Measurements from ENCODE around the gene WWOX. TPM values are rescaled to one million over a fixed set of nuclear protein-coding genes. Genes with fewer than 3 reads are reported as not detected.

Gene WWOX
- total RNA-seq, 1 experiment from 2014 or later = 5.3 TPM

DNA sequence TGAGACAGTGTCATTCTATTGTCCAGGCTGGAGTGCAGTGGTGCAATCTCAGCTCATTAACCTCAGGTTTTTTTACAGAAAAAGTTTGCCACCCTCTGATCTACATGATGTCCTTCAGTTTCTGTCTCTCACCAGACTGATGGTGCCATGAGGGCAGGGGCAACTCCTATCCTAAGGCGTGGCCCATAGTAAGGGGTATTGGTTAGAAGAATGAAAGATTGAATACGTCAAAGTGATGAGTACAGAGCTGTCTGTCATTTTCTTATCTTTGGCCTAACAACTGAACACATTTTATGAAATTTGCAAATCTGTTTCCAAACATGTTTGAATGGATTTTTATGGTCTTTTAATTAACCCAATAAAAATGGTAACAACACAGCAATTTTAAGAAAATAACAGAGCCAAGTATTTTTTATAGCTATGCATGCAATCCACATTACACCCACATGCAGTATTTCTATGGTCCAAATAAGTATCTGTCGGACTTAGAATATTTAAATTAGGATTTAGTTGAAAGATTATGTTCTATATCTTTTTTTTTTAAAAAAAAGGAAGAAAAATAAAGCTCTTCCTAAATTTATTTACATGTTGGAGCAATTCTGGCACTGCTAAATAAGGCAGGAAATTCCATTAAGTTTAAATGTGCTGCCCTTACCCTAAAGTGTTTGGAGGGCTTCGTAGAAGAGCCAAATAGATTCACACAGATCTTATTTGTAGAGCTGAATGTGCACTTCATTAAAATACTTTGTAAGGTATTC, 192.8 kb downstream of the WWOX start:
- in situ Hi-C loops (cut with HindIII; ENCODE audit: low pct_unique_long_range_greater_than_20kb, low sequenced_read_pairs) = no loop called here
- DNase-seq (ENCODE audit: low read depth, low spot score) = no peak

DNA sequence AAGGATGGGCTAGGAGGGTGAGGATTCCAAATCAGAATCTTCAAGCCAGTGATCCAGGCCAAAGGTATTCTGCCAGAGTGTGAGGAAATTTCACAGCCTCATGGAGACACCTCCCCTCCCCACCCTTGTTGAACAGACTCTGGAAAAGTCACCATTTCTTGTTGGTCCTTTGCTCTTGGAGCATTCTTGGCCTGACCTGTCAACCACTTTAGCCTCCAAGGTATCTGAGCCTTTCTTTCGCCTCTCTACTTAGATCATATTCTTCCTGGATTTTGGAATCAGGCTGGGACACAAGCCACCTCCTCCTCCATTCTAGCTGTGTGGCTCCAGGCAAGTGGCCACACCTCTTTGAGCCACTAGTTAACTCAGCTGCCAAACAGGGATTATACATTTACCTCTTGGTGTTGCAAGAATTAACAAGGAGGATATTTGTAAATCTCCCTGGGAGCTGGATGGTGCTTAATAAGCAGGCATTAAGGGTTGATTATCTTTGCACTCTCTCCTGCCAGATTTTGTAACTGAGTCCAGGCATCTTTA, 193.5 kb downstream of the WWOX start:
- in situ Hi-C loops (cut with HindIII; ENCODE audit: low pct_unique_long_range_greater_than_20kb, low sequenced_read_pairs) = no loop called here
- DNase-seq (ENCODE audit: low read depth, low spot score) = no peak

DNA sequence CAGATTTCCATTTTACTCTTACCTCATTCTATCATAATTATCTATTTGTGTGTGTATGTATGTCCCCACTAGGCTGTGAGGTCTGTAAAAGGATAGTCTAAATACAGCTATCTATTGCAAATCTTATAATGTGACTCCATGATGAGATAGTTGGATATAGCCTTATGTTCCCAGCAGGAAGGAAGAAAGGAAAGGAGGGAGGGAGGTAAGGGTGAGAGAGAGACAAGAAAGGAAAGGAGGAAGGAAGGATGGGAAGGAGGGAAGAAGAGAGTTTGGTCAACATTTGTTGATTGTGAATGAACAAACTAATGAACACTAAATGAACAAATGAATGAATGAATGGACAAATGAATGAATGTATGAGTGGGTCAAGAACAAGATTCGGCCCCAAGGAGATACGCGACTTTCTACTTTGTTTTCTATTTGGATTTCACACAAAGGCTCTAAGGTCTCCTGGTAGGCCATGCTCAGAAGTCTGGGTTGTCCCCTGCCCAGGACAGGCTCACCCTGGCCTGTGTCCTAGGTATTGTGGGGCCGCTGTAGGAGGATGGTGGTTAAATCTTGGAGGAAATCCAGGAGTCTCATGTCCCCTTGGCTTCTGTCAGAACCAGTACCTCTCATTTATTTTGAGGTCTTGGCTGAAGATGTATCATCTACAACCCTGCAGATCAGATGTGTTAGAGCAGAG, 195.2 kb downstream of the WWOX start:
- in situ Hi-C loops (cut with HindIII; ENCODE audit: low pct_unique_long_range_greater_than_20kb, low sequenced_read_pairs) = no loop called here

DNA sequence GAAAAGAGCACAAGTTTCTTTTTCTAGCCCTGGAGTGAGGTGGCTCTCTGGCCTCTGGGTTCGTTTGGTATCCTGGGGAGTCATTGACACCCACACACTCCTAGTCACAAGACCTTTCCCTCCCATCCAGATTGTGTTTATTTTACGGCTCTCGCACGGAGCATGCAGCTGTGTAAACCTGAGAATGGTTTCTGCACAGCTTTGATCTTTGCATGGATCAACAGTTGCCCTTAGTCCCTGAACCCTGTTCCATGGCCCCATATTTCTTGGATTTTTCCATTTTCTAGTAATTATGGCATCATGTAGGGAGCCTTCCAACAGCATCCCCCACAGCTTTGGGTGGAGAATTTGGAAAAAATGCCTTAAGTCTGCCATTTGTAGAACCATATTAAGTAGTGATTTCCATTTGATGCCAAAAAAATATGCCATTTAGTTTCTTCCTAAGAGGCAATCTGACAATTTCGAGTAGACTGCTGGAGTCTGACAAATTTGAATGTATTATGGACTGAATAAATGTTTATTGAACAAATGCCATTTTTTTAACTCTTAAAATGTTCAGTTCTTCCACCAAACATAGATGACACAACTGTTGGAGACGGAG, 197.7 kb downstream of the WWOX start:
- in situ Hi-C loops (cut with HindIII; ENCODE audit: low pct_unique_long_range_greater_than_20kb, low sequenced_read_pairs) = no loop called here

More for the DNA sequence above, 195.2 kb downstream of the WWOX start:
- no peak for DNase-seq (ENCODE audit: low read depth, low spot score)

DNA sequence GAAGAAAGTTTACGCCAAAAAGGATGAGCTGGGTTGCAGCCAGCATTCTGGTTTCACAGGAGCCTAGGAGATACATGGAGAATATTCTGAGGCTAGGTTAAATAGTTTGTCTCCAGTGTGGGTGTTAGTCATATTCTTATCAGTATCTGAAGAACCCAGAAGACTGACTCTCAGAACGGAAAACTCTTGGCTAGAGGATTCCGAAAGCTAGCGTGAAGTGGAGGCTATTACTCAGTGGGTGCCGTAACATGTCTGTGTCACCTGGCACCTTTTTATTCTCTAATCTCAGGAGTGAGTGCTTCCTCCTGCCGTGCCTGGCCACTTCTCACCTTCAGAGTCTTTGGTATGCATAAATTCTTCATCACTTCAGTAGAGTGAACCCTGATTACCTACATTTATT, 199.5 kb downstream of the WWOX start:
- in situ Hi-C loops (cut with HindIII; ENCODE audit: low pct_unique_long_range_greater_than_20kb, low sequenced_read_pairs) = no loop called here
- no peak for DNase-seq (ENCODE audit: low read depth, low spot score)

More for the DNA sequence above, 197.7 kb downstream of the WWOX start:
- no peak for DNase-seq (ENCODE audit: low read depth, low spot score)

DNA sequence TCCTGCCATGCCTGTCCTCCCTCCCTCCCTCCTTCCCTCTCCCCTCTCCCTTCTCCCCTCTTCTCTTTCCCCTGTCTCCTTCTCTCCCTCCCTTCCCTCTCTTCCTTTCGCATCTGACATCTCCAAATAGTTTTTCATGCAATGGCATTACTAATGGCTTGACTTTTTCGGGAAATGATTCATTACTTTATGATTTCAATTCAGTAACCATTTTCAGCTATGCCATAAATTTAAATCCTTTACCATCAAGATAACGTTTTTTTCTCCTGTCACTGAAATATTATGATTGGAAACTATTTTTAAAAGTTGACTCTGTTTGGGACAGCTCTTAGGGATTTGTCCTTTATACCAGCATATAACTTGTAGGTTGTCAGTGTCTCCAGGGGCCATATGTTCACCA, 201.0 kb downstream of the WWOX start:
- no peak for DNase-seq (ENCODE audit: low read depth, low spot score)
- in situ Hi-C loops (cut with HindIII; ENCODE audit: low pct_unique_long_range_greater_than_20kb, low sequenced_read_pairs) = no loop called here

DNA sequence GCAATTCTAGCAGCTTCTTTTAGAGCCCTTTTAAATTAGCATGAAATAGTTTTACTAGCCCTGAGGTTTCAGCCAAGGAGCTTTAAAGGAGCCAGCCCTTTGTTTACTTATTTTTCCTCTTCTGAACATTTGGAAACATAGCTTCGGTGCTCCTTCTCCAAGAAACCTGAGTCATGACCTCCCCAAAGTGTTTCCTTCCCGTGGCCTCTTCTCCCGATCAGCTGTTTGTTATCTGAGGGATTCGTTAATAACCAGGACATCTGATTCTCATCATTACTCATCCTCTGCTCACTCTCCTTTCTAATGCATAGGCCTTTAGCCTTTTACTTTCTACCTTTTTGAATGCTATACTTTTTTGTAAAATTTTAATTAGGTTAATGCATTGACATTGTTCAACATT, 204.5 kb downstream of the WWOX start:
- in situ Hi-C loops (cut with HindIII; ENCODE audit: low pct_unique_long_range_greater_than_20kb, low sequenced_read_pairs) = no loop called here
- no peak for DNase-seq (ENCODE audit: low read depth, low spot score)

DNA sequence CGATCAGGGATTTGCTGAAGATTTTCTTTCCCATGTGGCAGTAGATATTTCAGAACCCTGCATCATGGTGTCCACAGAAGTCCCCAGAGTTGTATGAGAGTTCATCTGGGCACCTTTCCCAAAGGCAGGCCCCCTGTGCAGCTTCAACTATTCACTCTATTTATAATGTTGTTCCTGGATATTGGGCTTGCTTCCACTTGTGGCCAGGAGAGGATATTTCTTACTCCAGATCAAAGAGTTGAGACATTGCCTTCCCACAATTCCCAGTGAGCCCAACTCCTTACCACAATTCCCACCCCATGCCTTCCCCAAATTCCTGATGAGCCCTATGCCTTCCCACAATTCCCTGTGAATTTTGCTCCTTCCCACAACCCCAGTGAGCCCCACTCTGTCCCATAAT, 206.9 kb downstream of the WWOX start:
- no peak for DNase-seq (ENCODE audit: low read depth, low spot score)
- in situ Hi-C loops (cut with HindIII; ENCODE audit: low pct_unique_long_range_greater_than_20kb, low sequenced_read_pairs) = no loop called here

DNA sequence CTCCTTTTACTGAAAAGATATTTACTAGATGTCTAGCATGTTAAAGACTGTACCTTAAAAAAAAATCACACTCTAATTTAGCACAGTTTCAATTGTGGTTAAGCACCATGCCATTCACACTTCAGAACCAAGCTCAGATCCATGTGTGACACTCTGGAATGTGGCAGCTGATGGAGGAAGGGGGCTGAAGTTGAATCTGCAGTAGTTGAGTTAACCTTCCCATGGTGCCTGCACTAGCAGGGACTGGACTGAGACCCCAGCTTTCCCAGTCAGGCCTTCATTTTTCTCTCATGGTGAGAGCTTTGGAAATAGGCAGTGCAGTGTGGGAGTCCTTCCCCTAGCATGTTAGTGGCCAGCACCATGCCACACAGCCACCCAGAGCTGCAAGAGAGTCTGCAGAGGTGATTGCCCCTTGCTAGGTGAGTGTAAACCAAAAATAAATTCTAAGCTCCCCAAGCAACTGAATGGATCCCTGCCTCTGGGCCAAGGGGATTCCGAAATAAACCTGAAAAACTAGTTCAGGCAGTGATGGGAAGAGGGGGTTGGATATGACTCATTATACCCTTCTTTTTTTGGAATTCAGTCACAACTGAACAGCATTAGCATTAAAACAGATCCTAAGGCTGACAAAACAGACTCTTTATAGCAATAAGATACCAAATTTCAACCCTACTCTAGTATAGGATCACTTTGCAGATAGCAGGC, 208.5 kb downstream of the WWOX start:
- no peak for DNase-seq (ENCODE audit: low read depth, low spot score)
- in situ Hi-C loops (cut with HindIII; ENCODE audit: low pct_unique_long_range_greater_than_20kb, low sequenced_read_pairs) = no loop called here

DNA sequence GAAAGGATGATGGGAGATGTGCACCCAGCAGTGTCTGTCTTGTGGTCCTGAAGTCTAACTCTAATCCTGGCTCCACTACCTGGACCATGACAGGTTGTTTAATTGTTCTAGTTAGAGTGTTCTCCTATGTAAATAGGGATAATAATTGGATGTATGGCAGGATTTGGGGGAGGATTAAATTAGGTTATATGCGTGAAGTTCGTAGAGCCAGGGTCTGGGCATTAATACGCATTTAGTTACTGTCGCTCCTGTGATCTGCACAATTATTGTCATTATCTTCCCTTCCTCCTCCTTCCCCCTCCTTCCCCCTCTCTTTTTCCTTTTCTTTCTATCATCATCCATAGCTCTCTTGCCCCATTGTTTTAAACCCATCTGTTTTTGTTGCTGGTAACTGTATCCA, 210.3 kb downstream of the WWOX start:
- in situ Hi-C loops (cut with HindIII; ENCODE audit: low pct_unique_long_range_greater_than_20kb, low sequenced_read_pairs) = no loop called here
- DNase-seq (ENCODE audit: low read depth, low spot score) = no peak

DNA sequence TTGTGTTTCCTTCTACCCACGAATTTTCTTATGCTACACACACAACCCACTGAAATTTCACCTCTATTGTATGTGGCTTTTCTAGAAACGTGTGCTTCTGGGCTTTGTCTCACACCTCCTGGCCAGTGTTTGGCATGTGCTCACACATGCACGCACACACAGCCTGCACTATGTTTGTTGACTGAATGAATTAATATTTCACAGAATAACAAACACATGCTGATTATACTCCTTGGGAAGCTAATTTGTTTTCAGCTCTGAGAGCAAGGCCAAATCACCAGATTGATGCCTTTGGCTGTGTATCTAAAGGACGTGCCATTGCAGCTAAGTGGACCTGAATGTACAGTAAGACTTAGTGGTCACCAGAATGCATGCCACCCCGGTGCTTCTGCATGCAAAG, 210.7 kb downstream of the WWOX start:
- DNase-seq (ENCODE audit: low read depth, low spot score) = no peak
- in situ Hi-C loops (cut with HindIII; ENCODE audit: low pct_unique_long_range_greater_than_20kb, low sequenced_read_pairs) = no loop called here

DNA sequence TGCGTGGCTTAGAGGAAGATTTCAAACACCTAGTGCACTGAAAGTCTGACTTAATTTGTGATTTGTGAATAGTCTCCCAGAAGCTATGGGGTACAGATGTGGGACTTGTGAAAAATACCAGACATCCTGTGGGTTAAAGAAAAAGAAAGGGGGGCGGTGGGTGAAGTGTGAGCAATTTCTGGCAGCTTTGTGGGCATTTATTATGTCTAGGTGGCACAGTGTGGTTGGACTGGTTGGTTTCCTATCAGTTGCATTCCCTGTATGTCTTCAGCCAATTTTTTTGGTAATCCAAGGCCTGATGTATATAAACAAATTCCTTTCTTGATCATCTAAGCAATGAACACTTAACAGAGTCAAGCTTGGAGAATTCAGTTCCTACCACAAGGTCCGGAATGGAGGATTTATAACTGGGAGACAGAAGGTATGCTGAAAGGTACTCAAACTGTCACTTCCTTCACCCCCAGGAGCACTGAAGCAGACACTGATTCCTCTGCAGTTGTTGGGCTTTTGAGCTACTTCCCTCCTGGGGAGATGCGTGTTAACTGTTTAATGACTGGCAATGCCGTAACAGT, 211.6 kb downstream of the WWOX start:
- DNase-seq (ENCODE audit: low read depth, low spot score) = no peak
- in situ Hi-C loops (cut with HindIII; ENCODE audit: low pct_unique_long_range_greater_than_20kb, low sequenced_read_pairs) = no loop called here

DNA sequence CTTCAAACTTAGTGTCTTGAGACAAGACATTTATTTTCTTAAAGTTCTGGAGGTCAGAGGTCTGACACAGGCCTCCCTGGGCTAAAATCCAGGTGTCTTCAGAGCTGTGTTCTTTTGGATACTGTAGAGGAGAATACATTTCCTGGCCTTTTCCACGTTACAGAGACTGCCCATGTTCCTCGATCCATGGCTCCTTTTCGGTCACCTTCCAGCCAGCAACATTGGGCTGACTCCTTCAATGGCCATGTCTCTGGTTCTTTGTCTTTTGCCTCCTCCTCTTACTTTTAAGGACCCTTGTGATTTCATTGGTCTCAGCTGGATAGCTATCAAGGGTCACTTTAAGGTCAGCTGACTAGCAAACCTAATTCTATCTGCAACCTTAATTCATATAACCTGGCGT, 212.4 kb downstream of the WWOX start:
- in situ Hi-C loops (cut with HindIII; ENCODE audit: low pct_unique_long_range_greater_than_20kb, low sequenced_read_pairs) = no loop called here
- no peak for DNase-seq (ENCODE audit: low read depth, low spot score)

DNA sequence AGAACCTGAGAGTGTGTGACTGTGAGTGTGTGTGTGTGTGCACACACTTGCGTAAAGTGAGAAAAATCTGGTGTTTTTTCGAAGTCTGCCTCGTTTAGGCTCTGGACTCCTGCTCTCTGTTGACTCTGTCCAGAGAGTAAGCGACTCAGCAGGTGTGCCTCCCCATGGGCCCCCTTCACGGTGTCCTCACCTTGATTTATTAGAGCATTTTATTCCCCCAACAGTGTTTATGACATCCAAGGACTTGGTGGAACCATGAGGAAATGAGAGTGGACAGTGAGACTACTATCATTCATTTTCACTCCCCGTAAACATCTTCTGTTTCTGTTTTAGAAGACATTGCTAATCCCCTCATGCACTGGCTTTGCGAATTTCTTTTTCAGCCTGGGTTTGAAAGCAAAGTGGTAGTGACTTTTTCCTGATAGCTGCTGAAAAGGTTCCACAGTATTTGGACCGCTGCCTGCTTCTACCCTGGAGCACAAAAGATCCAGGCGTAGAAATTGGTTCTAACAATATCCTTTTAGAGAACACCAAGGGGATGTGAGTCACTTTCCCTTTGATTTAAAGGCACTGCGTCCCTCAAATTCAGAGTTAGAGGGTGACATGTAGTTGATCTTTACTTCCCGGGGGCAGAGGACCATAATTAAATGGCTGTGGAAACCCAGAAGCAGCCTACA, 218.2 kb downstream of the WWOX start:
- in situ Hi-C loops (cut with HindIII; ENCODE audit: low pct_unique_long_range_greater_than_20kb, low sequenced_read_pairs) = no loop called here
- DNase-seq (ENCODE audit: low read depth, low spot score) = no peak

DNA sequence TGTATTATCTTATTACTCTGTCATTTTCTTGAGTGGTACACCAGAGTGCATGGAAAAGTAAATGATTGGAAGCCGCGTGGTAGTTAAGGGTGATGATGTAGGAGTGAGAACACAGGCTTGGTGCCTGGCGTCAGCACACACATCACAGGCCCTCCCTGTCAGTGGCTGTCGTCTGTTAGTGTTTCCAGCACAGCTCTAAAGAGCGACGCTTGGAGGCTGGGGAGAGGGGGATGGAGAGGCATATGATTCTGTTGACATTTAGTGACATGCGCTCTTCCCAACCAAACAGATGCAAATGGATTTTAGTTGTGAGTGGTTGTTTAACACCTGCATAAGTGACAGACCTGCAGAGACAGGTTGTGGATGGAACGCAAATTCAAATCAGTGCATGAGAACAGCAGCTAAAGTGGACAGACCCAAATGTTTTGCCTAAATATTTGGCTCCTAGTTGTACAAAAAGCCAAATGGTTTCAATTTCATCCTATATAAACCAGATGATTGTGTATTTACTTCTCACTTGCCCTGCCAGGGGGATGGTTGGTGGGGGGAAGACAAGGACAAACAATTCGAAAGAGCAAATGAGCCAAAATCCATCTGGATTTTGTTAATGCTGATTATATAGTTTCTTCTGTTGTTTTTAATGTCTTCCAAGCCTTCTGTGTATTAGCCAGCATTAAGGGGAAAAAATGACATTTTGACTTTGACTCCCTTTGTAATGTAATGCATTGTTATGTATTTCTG, 222.3 kb downstream of the WWOX start:
- in situ Hi-C loops (cut with HindIII; ENCODE audit: low pct_unique_long_range_greater_than_20kb, low sequenced_read_pairs) = no loop called here
- no peak for DNase-seq (ENCODE audit: low read depth, low spot score)

DNA sequence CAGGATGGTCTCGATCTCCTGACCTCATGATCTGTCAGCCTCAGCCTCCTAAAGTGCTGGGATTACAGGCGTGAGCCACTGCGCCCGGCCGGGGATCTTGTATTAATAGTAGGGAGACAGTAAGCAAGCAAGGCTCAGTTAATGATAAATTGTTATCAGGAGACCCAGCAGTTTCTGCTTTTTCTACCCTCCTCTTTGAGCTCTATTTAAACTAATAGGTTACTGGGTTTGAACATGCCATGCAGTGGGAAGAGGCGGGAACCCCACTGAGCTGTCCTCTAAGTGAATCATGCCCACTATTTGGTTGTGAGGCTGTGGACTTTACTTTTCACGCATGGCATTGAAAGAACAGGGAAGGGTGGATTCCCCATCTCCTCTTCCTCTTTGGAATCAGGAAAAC, 223.9 kb downstream of the WWOX start:
- in situ Hi-C loops (cut with HindIII; ENCODE audit: low pct_unique_long_range_greater_than_20kb, low sequenced_read_pairs) = no loop called here
- no peak for DNase-seq (ENCODE audit: low read depth, low spot score)
